ENCODE results near the gene ANKRD18A.
A peak's percentile ranks its signal among the peaks of the same experiment; 100 is the strongest.

ANKRD18A gene
- total RNA-seq = 5.0 to 13.8 reads per million in 2 donors

DNA sequence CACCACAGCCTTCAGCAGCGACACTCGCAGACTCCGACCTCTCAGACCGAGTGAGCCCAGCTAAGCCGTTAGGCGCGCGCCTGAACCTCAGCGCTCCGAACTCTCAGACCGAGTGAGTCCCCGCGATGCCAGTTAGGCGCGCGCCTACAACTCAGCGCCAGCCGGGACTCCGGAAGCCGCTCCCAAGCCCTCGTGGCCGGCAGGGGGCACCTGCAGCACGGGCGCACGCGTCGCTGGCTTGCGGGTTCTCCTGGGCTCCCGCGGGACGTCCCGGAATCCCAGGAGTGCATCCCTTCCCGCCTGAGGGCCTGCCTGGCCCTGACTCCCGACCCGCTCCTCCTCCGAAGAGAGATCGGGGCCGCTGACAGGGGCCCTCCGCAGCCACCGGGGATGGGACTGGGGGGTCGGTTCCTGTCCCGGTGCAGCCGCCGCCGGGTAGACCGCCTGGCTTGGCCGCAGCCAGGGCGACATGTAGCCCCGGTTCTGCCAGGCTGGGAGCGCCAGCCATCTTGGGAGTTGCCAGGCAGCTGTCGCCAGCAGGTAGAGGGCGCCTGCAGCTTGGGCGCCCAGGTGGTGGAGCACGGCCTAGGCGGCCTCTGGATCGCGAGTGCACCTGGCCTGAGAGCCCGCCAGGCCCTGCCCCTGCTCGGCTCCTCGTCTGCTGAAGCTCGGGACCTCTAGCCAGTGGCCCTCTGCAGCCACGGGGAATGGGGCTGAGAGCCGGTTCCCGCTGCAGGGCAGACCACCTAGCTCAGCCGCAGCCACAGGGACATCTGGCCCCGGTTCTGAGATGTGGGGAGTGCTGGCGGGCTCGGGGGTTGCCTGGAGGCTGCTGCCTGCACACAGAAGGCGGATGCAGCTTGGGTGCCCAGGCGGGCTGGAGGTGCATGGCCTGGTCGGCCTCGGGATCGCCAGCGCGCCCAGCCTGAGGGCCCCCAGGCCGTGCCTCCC, at the start of gene ANKRD18A:
TSS of gene ANKRD18A (minus strand) at position 114 of the 951 bp plus-strand sequence. CDS start 311 bp downstream, outside the sequence.
- DNase-seq = peak; percentile 44

DNA sequence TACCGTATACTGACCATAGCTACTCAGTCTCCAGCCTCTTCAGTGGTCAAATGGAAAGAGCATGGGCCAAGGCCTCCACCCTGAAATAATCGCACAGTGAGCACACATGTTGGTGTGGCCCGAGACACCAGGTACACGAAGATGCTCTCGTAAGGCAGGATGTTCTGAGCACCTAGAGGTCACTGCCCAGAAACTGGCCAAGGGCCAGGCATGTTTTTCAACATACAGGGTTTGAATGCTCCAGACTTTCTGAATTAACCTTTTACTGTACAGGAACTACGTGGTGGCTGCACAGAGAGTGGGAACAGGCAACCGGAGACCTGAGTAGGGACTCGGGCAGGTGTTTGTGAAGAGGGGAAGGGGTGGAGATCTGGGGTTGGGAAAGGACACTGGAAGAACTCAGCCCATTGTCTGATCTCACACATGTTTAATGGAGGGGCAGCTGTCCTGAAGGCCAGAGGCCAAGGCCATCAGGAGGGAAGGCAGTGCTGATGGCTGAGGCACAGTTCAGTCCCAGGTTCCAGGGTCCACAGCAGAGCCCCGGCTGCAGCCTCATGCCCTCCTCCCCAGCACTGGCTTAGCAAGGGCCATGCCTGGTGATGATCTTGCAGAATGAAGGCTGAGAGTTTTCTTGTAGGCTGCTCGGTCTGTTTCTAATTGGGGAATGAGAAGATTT, 48.5 kb upstream of the ANKRD18A start:
- DNase-seq = no peak

DNA sequence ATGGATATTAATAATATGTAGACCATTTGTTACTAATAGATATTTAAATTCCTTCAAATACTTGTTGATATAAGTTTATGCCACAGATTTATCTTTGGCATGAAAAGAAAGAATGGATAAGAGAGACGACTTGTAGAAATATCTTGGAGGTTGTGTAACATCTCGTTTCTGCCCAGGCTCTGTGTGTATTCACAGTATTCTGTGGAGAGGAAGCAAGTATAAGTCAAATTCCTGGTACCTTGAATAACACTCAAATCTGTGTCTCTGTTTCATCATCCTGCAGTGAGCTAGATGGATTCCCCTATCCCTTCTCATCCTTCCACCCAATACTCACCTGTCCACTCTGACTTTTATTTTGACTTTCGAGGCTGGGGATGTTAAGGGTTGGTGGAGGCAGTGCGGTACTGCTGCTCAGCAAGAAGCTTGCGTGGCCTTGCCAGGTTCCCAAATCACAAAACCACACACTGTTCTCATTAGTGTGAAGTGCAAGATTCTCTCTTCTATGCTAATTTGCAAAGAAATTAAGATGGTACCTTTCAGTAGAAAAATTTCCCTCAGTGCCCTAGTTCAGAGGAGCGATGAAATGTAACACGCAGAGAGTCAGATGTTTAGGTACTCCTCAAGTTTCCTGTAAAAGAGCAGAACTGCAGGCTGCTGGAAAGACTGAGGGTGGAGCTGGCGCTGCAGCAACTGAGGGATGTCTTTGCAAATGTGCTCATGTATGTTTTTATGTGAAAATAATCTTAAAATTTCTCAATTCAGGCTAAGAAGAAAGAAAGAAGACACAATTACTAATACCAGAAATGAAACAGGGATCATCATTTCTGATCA, 42.6 kb upstream of the ANKRD18A start:
- DNase-seq = no peak

DNA sequence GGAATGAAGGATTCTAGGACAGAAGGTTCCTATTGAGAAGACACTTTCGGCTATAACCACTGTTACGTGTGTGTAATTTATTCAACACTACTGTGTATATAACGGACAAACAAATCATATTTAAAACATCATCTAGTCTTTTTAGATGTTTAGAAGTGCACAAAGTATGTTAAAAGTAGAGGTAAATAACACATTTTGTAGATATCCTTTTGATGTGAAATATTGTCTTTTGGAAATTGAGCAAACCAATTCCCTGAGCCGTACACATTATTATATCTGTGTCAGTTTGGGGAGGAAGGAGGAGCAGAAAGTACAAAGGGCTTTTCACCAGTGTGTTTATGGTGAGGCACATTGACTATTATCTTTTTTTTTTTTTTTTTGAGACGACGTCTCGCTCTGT, 39.1 kb upstream of the ANKRD18A start:
- no peak for DNase-seq

DNA sequence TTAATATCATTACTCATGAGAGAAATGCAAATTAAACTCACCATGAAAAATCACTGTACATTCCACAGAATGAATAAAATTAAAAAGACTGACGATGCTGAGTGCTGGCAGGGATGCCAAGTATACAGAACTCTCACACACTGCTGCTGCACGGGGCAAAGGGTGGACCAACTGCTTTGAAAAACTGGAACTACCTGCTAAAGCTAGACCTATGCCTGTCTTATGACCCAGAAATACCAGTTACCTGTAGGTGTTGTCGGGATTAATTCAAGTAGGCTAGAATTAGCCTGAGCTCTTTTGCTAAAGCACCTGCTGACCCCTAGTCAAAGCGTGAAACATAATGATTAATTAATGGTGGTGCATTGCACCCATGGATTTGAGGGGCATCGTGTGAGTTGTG, 36.5 kb upstream of the ANKRD18A start:
- DNase-seq = no peak

DNA sequence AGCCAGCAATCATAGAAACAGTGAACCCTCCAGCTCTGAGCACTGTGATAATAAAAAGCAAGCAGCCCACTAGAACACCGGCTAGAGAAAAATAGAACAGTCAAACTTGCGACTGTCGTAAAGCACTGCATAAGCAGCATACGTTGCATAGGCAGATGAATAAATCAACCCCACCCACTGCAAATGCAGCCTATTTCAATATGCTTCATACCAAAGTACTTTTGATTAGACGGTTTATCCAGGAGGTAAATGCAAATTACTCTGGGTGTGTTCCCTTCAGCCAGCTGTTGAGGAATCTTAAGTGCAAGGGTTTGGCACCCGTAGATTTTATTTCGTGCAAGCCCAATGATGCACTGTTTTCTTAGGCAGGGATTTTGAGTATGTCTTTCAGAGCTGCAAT, 32.1 kb upstream of the ANKRD18A start:
- no peak for DNase-seq

DNA sequence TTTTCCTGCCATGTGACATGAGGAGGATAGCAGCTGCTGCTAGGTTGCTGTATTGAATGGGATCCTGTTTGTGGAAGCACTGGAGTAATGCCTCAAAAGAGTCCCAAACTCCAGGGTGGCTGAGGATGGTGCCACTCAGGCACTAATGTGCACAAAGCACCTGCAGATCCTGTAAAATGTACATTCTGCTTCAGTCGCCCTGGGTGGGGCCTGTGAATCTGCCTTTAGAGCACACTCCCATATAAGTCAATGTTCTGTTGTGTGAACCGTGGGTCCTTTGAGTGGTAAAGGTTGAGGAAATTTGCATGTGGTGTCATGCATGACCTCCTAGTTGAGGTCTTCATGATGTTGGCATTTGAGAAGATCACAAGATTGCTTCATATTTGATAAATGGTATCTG, 31.6 kb upstream of the ANKRD18A start:
- DNase-seq = no peak

DNA sequence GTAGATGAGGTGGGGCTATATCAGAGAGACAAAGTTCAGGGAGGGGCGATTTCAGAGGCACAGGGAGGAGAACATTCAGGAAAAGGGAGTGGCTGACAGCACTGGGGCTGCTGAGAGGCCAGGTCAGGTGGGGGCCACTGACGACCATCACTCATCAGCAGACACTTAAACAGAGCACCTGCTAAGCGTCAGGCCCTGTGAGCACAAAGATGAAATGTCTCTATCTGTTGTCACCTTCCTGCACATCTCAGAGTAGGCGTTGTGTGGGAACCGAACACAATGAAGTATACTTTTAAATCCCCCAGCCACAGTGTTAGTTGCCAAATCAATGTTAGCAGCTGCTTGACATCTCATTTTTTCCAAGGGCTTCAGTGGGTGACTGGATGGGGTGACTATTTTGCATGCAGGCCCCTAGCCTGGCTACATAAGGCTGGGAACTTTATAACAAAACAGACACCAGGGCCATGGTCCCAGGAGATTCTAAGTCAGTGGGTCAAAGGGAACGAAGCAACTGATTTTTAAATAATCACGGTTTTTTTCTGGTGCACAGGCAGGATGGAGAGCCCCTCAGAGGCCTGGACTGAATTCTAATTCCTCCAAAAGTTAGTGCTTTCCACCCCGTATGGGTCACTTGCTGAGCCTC, 31.1 kb upstream of the ANKRD18A start:
- no peak for DNase-seq

DNA sequence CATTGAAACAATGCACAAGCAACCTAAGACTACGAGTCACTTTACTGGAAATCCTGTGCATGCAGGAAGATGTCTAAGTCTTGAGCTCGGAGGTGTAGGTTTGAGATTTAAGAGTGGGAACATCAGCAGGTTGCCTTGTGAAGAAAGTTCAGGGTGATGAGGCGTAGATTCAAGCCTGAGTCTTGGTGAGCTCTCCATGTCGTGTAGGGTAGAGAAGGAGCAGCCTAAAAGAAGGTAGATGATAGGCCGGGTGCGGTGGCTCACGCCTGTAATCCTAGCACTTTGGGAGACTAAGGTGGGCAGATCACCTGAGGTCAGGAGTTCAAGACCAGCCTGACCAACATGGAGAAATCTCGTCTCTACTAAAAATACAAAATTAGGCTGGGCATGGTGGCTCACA, 30.2 kb upstream of the ANKRD18A start:
- DNase-seq = no peak

DNA sequence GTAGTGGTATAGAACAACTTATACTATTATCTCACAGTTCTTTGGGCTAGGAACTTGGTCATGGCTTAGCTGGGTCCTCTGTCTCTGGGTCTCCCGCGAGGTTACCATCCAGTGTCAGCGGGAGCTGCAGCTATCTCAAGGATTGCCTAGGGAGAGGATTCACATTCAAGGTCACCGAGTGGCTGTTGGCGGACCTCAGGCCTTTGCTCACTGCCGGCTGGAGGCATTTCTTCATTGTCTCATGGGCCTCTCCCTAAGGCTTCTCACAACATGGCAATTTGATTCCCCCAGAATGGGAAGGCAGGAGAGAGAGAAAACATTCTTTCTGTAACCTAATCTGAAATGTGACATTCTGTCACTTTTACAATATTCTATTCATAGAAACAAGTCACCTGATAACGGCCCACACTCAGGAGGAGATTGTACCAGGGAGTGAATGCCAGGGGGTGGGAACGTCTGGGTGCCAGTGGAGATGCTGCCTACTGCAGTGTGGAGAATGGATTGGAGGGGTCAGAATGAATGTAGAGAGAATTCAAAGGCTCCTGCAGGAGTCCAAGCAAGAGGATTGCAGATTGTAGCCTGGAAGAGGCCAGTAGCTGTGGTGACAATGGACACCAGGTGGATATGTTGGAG, 29.5 kb upstream of the ANKRD18A start:
- DNase-seq = no peak

DNA sequence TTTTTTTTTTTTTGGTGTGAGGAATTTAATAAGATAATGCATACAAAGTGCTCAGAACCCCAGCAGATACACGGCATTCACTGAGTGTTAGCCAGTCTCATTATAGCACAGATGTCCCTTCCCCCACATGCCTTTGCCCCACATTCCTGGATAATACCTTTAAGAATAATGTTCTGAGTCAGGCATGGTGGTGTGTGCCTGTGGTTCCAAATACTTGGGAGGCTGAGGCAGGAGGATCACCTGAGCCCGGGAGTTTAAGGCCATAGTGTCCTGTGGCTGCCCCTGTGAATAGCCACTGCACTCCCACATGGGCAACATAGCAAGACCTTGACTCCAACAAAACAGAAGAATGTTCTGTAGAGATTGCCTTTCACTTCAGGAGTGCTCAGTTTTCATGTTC, 24.2 kb upstream of the ANKRD18A start:
- no peak for DNase-seq

DNA sequence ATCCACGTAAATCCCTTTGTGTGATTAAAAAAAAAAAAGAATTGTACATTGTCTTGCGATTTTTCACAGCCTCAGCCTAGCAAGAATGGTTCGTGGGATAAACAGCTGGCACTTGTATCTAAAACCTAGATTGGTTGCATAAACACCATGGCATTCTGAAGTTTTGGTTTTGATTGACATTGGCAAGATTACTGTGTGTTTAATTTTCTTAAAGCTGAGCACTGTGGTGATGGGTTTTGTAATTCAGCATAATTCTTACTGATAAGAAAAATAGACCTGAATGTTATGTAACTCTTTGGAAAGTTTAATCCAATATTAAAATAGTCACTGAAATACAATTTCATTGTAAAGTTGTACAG, 23.4 kb upstream of the ANKRD18A start:
- no peak for DNase-seq

DNA sequence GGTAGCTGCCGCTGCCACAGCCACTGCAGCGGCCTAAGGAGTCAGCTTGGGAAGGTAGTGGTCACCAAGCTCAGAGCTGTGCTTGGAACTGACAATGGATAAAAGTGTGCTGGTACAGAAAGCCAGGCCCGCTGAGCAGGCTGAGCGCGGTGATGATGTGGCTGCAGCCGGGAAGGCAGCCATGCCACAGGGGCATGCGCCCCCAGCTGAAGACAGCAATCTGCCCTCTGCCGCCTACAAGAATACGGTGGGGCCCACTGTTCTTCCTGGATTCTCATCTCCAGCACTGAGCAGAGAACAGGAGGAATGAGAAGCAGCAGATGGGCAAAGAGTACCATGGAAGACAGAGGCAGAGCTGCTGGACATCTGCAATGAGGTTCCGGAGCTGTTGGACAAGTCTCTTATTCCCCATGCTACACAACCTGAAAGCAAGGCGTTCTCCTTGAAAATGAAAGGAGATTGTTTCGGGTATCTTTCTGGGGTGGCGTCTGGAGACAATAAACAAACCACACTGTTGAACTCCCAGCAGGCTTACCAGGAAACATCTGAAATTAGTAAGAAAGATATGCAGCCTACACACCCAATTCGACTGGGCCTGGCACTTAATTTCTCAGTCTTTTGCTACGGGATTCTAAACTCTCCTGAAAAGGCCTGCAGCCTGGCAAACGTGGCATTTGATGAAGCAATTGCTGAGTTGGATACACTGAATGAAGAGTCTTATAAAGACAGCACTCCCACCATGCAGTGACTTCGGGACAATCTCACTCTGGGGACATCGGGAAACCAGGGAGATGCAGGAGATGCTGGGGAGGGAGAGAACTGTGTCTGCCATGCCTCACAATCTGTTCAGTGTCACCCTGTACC, 22.8 kb upstream of the ANKRD18A start:
- DNase-seq = no peak

DNA sequence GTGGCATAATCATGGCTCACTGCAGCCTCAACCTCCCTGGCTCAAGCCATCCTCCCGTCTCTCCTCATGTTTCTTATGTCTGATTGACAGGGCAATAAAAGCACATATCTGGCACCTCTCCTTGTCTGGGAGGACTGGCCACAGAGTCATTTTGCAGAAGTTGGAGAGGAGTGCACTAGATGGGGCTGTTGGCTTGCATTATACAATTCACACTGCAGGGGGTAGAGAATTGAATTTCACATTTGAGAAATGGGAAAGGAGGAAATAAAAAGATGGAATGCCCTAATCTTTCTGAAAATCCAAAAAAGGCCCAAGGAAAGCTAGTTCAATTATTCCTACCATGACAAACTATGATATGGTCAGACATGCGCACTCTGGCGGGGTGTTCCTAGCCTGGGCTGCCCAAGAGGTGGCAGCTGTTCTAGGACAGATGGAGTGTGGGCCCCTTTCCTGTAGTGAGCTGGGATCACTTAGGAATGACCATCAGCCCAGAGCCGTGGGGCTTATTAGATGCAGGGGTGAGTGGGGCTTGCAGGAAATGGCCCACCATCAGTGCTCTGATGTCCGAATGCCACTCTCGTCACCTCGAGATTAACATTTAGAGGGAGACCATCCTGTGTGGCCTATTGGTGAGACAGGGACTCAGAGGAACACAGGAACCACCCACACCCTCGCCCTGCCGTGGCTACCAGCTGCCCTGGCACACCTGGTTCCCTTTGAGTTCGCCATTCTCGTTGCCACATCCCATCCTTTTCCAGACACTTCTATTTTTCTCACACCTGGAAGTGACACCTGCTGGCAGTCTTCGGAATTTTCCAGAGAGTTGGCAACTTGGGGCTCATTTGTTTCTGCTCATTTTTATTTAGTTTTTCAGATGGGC, 21.8 kb upstream of the ANKRD18A start:
- DNase-seq = no peak

DNA sequence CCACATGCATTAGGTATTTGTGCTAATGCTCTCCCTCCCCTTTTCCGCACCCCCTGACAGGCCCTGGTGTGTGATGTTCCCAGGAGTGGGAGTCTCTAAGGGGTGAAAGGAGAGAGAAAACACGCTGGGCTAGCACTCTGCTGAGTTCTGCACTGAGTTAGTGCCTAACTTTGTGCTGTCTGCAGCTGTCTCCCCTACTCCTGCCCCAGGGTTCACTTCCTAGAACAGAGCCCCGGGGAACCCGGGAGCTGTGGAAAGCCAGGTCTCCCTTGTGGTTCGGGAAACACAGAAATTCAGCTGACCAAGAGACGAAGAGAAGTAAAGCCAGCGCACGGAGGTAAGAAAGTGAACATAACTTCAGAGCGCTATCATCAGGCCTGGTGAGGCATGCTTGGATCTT, 20.7 kb upstream of the ANKRD18A start:
- no peak for DNase-seq

DNA sequence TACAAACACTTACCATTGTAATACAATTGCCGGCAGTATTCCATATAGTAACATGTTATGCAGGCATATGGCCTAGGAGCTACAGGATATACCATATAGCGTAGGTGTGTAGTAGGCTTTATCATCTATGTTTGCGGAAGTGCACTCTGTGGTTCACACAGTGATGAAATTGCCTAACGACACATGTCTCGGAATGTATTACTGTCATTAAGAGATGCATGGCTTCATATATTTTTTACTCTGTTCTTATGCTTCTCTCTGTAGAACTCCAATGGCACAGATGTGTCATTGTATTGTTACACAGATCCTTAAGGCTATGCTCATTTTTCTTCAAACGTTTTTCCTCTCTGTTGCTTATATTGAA, 19.2 kb upstream of the ANKRD18A start:
- DNase-seq = no peak

DNA sequence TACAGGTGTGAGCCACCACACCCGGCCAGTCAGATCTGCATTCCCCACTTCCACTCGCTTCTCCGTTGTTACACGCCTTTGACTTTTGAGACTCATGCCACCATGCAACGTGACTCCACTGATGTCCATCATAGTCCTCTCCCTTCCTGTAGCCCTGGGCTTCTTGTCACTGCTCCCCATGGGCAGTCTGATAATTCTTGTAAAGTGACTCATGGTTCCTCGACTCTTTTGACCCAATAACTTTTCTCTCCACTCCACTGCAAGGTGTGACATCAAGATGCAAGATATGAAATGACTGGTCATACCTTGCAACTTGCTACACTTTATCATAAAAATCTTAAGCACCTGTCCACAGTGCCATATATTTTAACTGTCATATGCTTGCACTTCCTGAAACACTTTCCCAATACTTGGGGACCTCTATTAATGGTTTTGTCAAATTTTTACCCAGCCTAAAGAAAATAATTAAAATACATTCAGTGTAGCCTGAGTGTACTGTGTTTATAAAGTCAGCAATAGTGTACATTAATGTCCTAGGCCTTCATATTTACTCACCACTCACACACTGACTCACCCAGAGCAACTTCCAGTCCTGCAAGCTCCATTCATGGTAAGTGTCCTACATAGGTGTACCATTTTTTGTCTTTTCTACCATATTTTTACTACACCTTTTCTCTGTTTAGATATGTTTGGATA, 18.6 kb upstream of the ANKRD18A start:
- no peak for DNase-seq

DNA sequence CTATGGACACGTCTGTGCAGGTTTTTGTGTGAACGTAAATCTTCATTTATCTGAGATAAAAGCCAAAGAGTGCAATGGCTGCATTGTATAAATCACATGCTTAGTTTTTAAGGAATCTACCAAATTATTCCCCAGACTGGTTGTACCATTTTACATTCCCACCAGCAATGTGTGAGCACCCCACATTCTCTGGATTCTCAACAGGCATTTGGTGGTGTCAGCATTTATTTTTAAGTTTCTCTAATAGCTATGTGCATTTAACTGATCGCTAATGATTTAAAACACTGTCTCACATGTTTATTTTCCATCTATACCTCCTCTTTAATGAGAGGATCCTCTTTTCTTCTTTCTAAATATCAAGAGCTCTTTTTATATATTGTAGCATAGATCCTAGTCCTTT, 13.9 kb upstream of the ANKRD18A start:
- DNase-seq = no peak

DNA sequence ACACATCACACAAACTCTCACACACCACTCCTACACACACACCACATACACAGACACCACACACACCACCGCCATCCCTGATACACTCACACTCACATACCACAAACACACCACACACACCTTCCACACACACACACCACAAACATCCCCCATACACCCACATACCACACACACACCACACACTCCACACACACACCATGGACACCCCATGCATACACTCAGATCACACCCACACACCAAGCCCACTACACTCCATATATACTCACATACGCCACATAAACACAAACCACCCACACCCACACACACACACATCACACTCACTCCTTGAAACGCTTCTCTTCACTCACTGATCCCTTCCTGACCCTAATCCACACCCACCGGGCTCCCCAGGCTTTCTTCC, 9.1 kb upstream of the ANKRD18A start:
- DNase-seq = no peak

DNA sequence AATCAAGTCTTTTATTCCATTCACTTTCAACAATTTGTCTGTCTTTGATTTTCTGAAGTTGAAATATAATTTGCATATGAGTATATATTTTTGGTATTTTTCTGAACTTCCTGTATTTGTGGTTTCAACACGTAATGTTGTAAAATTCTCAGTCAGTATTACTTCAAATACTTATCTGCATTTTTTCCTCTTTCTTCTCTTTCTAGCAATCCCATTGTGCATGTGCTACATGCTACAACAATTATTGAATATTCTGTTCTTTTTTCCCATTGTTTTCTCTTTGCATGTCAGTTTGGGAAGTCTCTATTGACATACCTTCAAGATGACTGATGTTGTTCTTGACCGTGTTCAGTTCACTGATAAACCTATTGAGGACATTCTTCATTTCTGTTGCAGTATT, 5.6 kb upstream of the ANKRD18A start:
- DNase-seq = no peak

Data from T-helper 9 cell (primary cell).